C4-2B (cell line): ENCODE measurements around the gene PLD6.
"Not testable (repeated sequence)": the region's sequence is repeated elsewhere in the genome, so short reads cannot be mapped to it uniquely, and the experiment has no call there.

Source experiments
- H3K27ac ChIP-seq: fragments of 450-650 bp; 2 replicates; pipeline ENCODE4 v1.5.1; 2017
- CTCF ChIP-seq: fragments of 450-650 bp; conservative IDR thresholded peaks from 2 replicates; pipeline ENCODE4 v1.5.1; 2017; ENCODE audit warnings: mild to moderate bottlenecking
- ZFX ChIP-seq: fragments of 450-650 bp; IDR thresholded peaks from 2 replicates; pipeline ENCODE4 v1.6.1; 2017

PLD6 gene

GRCh38 chr17:17206124-17206912 lies at the start of gene PLD6:
PLD6 (minus strand) TSS chr17:17206333; CDS start chr17:17206286, 47 bp downstream.
- no peak within 1 kb of the TSS for H3K27ac ChIP-seq
- TF ChIP-seq ZFX = no peak
- no peak for TF ChIP-seq CTCF

GRCh38 chr17:17255689-17256088 lies 49.6 kb upstream of the PLD6 start:
- H3K27ac ChIP-seq = not testable (repeated sequence)

- peak overlapping the region; percentile 70 for H3K27ac ChIP-seq
- TF ChIP-seq ZFX (no peak), CTCF (no peak)
Measured at GRCh38 chr17:17254036-17254435, 47.9 kb upstream of the PLD6 start.

- TF ChIP-seq ZFX (no peak), CTCF (no peak)
- H3K27ac ChIP-seq = peak overlapping the region; percentile 70
Measured at GRCh38 chr17:17253406-17253805, 47.3 kb upstream of the PLD6 start.

GRCh38 chr17:17252149-17252661 lies 46.1 kb upstream of the PLD6 start:
- H3K27ac ChIP-seq = peak overlapping the region; percentile 70
- no peak for TF ChIP-seq ZFX

GRCh38 chr17:17246879-17247278 lies 40.7 kb upstream of the PLD6 start:
- no peak overlapping the region for H3K27ac ChIP-seq
- TF ChIP-seq CTCF (no peak), ZFX (no peak)

GRCh38 chr17:17243163-17243562 lies 37.0 kb upstream of the PLD6 start:
- TF ChIP-seq ZFX (no peak), CTCF (no peak)
- no peak overlapping the region for H3K27ac ChIP-seq

- H3K27ac ChIP-seq = no peak overlapping the region
- no peak for TF ChIP-seq ZFX
- TF ChIP-seq CTCF = no peak
Measured at GRCh38 chr17:17242246-17242645, 36.1 kb upstream of the PLD6 start.
